OCI-LY7 (cell line): Measurements from ENCODE around the gene ZNF565. TPM values are rescaled to one million over a fixed set of nuclear protein-coding genes. Genes with fewer than 3 reads are reported as not detected.

ENCODE experiments used
- BruUV-seq: library from RNA; stranded (reverse); fragments of 400-500 nt; replicated peaks from 2 replicates; lab custom pipeline; 2021; lab: Mats Ljungman, UMichigan
- CTCF ChIA-PET: fragments of 300-600 bp; sonication (Branson Sonifier 250); formaldehyde crosslinking; loops from one replicate; lab custom pipeline; 2022; ENCODE audit warnings: antibody characterized with exemption; ENCODE audit not compliant: unreplicated experiment; lab: Charles Lee
- POLR2A ChIA-PET: fragments of 300-600 bp; sonication (Branson Sonifier 250); formaldehyde crosslinking; loops from one replicate; lab custom pipeline; 2022; ENCODE audit warnings: antibody characterized with exemption; lab: Charles Lee
- DNase-seq: peaks from one replicate; pipeline ENCODE4 v3.0.0-alpha.2; 2015; ENCODE audit warnings: low spot score
- H2AFZ ChIP-seq: fragments of 200-600 bp; sonication (generic), shearing (Covaris generic); 2 replicates; pipeline ENCODE4 v1.6.1; 2014; ENCODE audit warnings: mild to moderate bottlenecking, antibody characterized with exemption, low read length, moderate library complexity
- H3K27ac ChIP-seq: fragments of 200-600 bp; sonication (generic); 2 replicates; pipeline ENCODE4 v1.5.1; 2014; ENCODE audit warnings: mixed run types, low read depth, mild to moderate bottlenecking, moderate library complexity, low read length, inconsistent platforms; ENCODE audit not compliant: poor library complexity, severe bottlenecking
- H3K36me3 ChIP-seq: fragments of 200-600 bp; sonication (generic); 2 replicates; pipeline ENCODE4 v1.6.1; 2014; ENCODE audit warnings: mild to moderate bottlenecking, antibody characterized with exemption, low read length, moderate library complexity, mixed read lengths; ENCODE audit not compliant: insufficient read depth
- H3K4me1 ChIP-seq: fragments of 200-600 bp; sonication (generic); 2 replicates; pipeline ENCODE4 v1.5.1; 2014; ENCODE audit warnings: mild to moderate bottlenecking, low read length; ENCODE audit not compliant: insufficient read depth, poor library complexity, severe bottlenecking
- H3K4me2 ChIP-seq: fragments of 200-600 bp; sonication (generic); 2 replicates; pipeline ENCODE4 v1.6.1; 2014; ENCODE audit warnings: mild to moderate bottlenecking, low read length
- H3K4me3 ChIP-seq: fragments of 200-600 bp; sonication (generic); 2 replicates; pipeline ENCODE4 v1.5.1; 2014; ENCODE audit warnings: mild to moderate bottlenecking, low read depth, low read length; ENCODE audit not compliant: poor library complexity, severe bottlenecking
- H3K79me2 ChIP-seq: fragments of 200-600 bp; sonication (generic); 2 replicates; pipeline ENCODE4 v1.6.1; 2016; ENCODE audit warnings: low read depth, mild to moderate bottlenecking, low read length, moderate library complexity, mixed read lengths; ENCODE audit not compliant: insufficient read depth
- H3K9me2 ChIP-seq: fragments of 200-600 bp; sonication (generic); 2 replicates; pipeline ENCODE4 v1.6.1; 2016; ENCODE audit warnings: mild to moderate bottlenecking, low read length, mixed read lengths; ENCODE audit not compliant: insufficient read depth
- H3K9me3 ChIP-seq: fragments of 200-600 bp; sonication (generic); 2 replicates; pipeline ENCODE4 v1.6.1; 2014; ENCODE audit warnings: mild to moderate bottlenecking, mixed run types, low read length, mixed read lengths
- H4K20me1 ChIP-seq: fragments of 200-600 bp; sonication (generic); 2 replicates; pipeline ENCODE4 v1.6.1; 2014; ENCODE audit warnings: mild to moderate bottlenecking, antibody characterized with exemption, low read length, moderate library complexity, mixed read lengths; ENCODE audit not compliant: insufficient read depth
- CTCF ChIP-seq: fragments of 200-600 bp; sonication (generic); conservative IDR thresholded peaks from 2 replicates; pipeline ENCODE4 v1.5.1; 2014; ENCODE audit warnings: mild to moderate bottlenecking, antibody characterized with exemption, low read length, moderate library complexity, mixed read lengths
- EZH2phosphoT487 ChIP-seq: fragments of 200-600 bp; sonication (generic); IDR thresholded peaks from 2 replicates; pipeline ENCODE4 v1.6.1; 2018; ENCODE audit warnings: low read depth, borderline replicate concordance, mild to moderate bottlenecking, mixed run types, antibody characterized with exemption, low read length, moderate library complexity, mixed read lengths
- intact Hi-C: fragments of 100-400 bp; cut with micrococcal nuclease; formaldehyde crosslinking; loops from one replicate; pipeline ENCODE4 v1.10.0; 2022; ENCODE audit not compliant: unreplicated experiment
- total RNA-seq, 2 experiments: library from RNA; depleted of rRNA in 1 of 2; stranded (reverse); fragments of >200 nt in 1 of 2; shearing (Covaris generic) in 1 of 2; gene quantifications; 2 replicates each; pipeline ENCODE4 v1.2.3, GENCODE V29; 2014 to 2022

Gene ZNF565
- total RNA-seq, 2 experiments from 2014 or later: 2.1 to 3.2 TPM

- peak; percentile 48 for DNase-seq
- peak overlapping the region; percentile 88; the same call in 1 of the 2 replicates for H2AFZ ChIP-seq
- peak overlapping the region; percentile 87 for H3K4me2 ChIP-seq
- ChIA-PET POLR2A (interaction anchor here (1.0 to 1.6 kb wide), 4 partner anchors 9 to 471 kb away, joined by 3 to 7 read pairs (median 4); partner anchors contain the start of gene ZNF567), CTCF (interaction anchor here (1.4 kb wide), 1 partner anchor 10 kb away, joined by 4 read pairs; no protein-coding TSS in a partner anchor)
- TSS peak; percentile 90 for BruUV-seq
- H3K4me3 ChIP-seq: peak overlapping the region; percentile 76
- H3K27ac ChIP-seq: peak overlapping the region; percentile 71
- H3K36me3 ChIP-seq: peaks cover 31% of the 10 kb centered on the region
- no peaks in the 10 kb centered on the region for H3K9me2 ChIP-seq
- peaks cover 8% of the 10 kb centered on the region; the same call in 1 of the 2 replicates for H3K9me3 ChIP-seq
- TF ChIP-seq EZH2phosphoT487: no peak
- TF ChIP-seq CTCF: no peak
- no peaks in the 10 kb centered on the region for H4K20me1 ChIP-seq
- H3K4me1 ChIP-seq: peaks cover 21% of the 10 kb centered on the region
- intact Hi-C loops: loop anchor here (2.0 to 10.0 kb wide), 4 partner anchors 75 to 1249 kb away; partner anchors contain the start of genes CAPNS1, ZNF383, ZNF569 and ZNF570
- peaks cover 60% of the 10 kb centered on the region for H3K79me2 ChIP-seq
These were observed 1.0 kb upstream of the ZNF565 start for GRCh38 chr19:36215276-36216123.

GRCh38 chr19:36212895-36213294 is 1.6 kb downstream of the ZNF565 start:
- Histone ChIP-seq H3K4me2 (no peak overlapping the region), H3K79me2 (peaks cover 35% of the 10 kb centered on the region), H3K9me3 (no peaks in the 10 kb centered on the region), H2AFZ (no peak overlapping the region), H3K36me3 (peaks cover 9% of the 10 kb centered on the region), H3K4me3 (no peak overlapping the region), H3K4me1 (peaks cover 27% of the 10 kb centered on the region), H4K20me1 (no peaks in the 10 kb centered on the region), H3K9me2 (no peaks in the 10 kb centered on the region), H3K27ac (no peak overlapping the region)
- no peak for DNase-seq
- intact Hi-C loops: loop anchor here (10.0 kb wide), 2 partner anchors 1002 to 1252 kb away; partner anchors contain the start of genes ZNF383, ZNF569, ZNF570 and ZNF585B
- TF ChIP-seq EZH2phosphoT487: no peak
- TF ChIP-seq CTCF: no peak
- CTCF ChIA-PET: no interaction called here
- POLR2A ChIA-PET: interaction anchor here (0.5 kb wide), 1 partner anchor 35 kb away, joined by 3 read pairs; no protein-coding TSS in a partner anchor
- BruUV-seq: no TSS peak
